GM10266 (cell line): Measurements from ENCODE around the gene NSFL1C.
"Not testable (repeated sequence)": the region's sequence is repeated elsewhere in the genome, so short reads cannot be mapped to it uniquely, and the experiment has no call there.

ENCODE experiments used
- DNase-seq: peaks from one replicate; pipeline ENCODE4 v3.0.0; 2012; ENCODE audit errors: extremely low spot score
- CTCF ChIP-seq: IDR thresholded peaks from 2 replicates; pipeline ENCODE4 v1.5.1; 2012; ENCODE audit warnings: mild to moderate bottlenecking, low read depth; ENCODE audit not compliant: control insufficient read depth, insufficient read depth; ENCODE audit errors: missing control alignments

NSFL1C gene

GRCh38 chr20:1503564-1504227 lies 37.0 kb upstream of the NSFL1C start:
- TF ChIP-seq CTCF = peak; percentile 96
- peak; percentile 77 for DNase-seq

GRCh38 chr20:1500496-1500895 lies 33.8 kb upstream of the NSFL1C start:
- TF ChIP-seq CTCF = no peak
- no peak for DNase-seq

GRCh38 chr20:1499528-1500420 lies 33.1 kb upstream of the NSFL1C start:
- no peak for TF ChIP-seq CTCF
- DNase-seq = no peak

- DNase-seq = not testable (repeated sequence)
Observed at GRCh38 chr20:1497371-1497770, 30.7 kb upstream of the NSFL1C start.

GRCh38 chr20:1496930-1497329 lies 30.3 kb upstream of the NSFL1C start:
- no peak for DNase-seq

GRCh38 chr20:1494436-1494835 lies 27.8 kb upstream of the NSFL1C start:
- no peak for TF ChIP-seq CTCF
- no peak for DNase-seq

More at GRCh38 chr20:1496930-1497329, 30.3 kb upstream of the NSFL1C start:
- no peak for TF ChIP-seq CTCF

- TF ChIP-seq CTCF = no peak
- no peak for DNase-seq
Observed at GRCh38 chr20:1493536-1493935, 26.9 kb upstream of the NSFL1C start.
